ENCODE measurements around the gene NCBP3. TPM values are rescaled to one million over a fixed set of nuclear protein-coding genes. Genes with fewer than 3 reads are reported as not detected.

NCBP3 gene
- total and polyA plus RNA-seq, 9 donors, result 15.7 to 43.2 (median 37.6) TPM

- no peak for TF ChIP-seq EP300 (IDR thresholded peaks at IDR 0.05)
- no peak for TF ChIP-seq CTCF (IDR thresholded peaks at IDR 0.05)
- TF ChIP-seq POLR2A (IDR thresholded peaks at IDR 0.05), result no peak
- Histone ChIP-seq H3K4me3 (no peak overlapping the region), H3K4me1 (ENCODE audit: insufficient read depth) (no peaks in the 10 kb centered on the region), H3K36me3 (no peaks in the 10 kb centered on the region), H3K27ac (no peak overlapping the region), H3K9me3 (no peaks in the 10 kb centered on the region), H3K27me3 (no peaks in the 10 kb centered on the region)
- WGBS, 3 donors, result 93 to 95% (median 94%) methylated on average over 10 of the region's 10 CpGs
- intact Hi-C loops (cut with DNase I), result no loop called here
- no peak for DNase-seq
These were observed 27.8 kb upstream of the NCBP3 start for GRCh38 chr17:3873862-3874261.

- H3K36me3 ChIP-seq, result no peaks in the 10 kb centered on the region
- intact Hi-C loops (cut with DNase I), result no loop called here
- no peak for DNase-seq
These were observed 24.8 kb upstream of the NCBP3 start for GRCh38 chr17:3870871-3871306.

GRCh38 chr17:3867606-3868005 lies 21.6 kb upstream of the NCBP3 start:
- DNase-seq, result no peak
- H3K27ac ChIP-seq, result no peak overlapping the region
- WGBS, 3 donors, result 42 to 70% (median 47%) methylated on average over 11 of the region's 11 CpGs
- no peaks in the 10 kb centered on the region for H3K27me3 ChIP-seq
- no peaks in the 10 kb centered on the region for H3K36me3 ChIP-seq
- no peak for TF ChIP-seq CTCF (IDR thresholded peaks at IDR 0.05)
- TF ChIP-seq POLR2A (IDR thresholded peaks at IDR 0.05), result no peak
- no peak for TF ChIP-seq EP300 (IDR thresholded peaks at IDR 0.05)
- no peaks in the 10 kb centered on the region for H3K4me1 ChIP-seq (ENCODE audit: insufficient read depth)
- intact Hi-C loops (cut with DNase I), result loop anchor here in 2 of 4 donors (10.0 kb wide), 2 partner anchors 47 to 137 kb away; partner anchors contain the start of gene P2RX1 (in 1 of the 2)
- H3K4me3 ChIP-seq, result no peak overlapping the region
- no peaks in the 10 kb centered on the region for H3K9me3 ChIP-seq

More at GRCh38 chr17:3870871-3871306, 24.8 kb upstream of the NCBP3 start:
- no peaks in the 10 kb centered on the region for H3K9me3 ChIP-seq
- no peaks in the 10 kb centered on the region for H3K27me3 ChIP-seq
- H3K4me3 ChIP-seq, result no peak overlapping the region
- no peak overlapping the region for H3K27ac ChIP-seq
- 44 to 52% (median 46%) methylated on average over 11 of the region's 11 CpGs for WGBS, 3 donors
- H3K4me1 ChIP-seq (ENCODE audit: insufficient read depth), result no peaks in the 10 kb centered on the region
- TF ChIP-seq EP300 (IDR thresholded peaks at IDR 0.05), result no peak
- no peak for TF ChIP-seq CTCF (IDR thresholded peaks at IDR 0.05)
- no peak for TF ChIP-seq POLR2A (IDR thresholded peaks at IDR 0.05)

- WGBS, 3 donors, result 76 to 79% (median 77%) methylated on average over 17 of the region's 17 CpGs
- Histone ChIP-seq H3K9me3 (no peaks in the 10 kb centered on the region), H3K36me3 (no peaks in the 10 kb centered on the region), H3K4me1 (ENCODE audit: insufficient read depth) (no peaks in the 10 kb centered on the region), H3K27me3 (no peaks in the 10 kb centered on the region), H3K4me3 (no peak overlapping the region), H3K27ac (no peak overlapping the region)
- intact Hi-C loops (cut with DNase I), result loop anchor here in 2 of 4 donors (10.0 kb wide), 2 partner anchors 48 to 138 kb away; partner anchors contain the start of gene P2RX1 (in 1 of the 2)
- TF ChIP-seq EP300 (IDR thresholded peaks at IDR 0.05), result no peak
- no peak for TF ChIP-seq POLR2A (IDR thresholded peaks at IDR 0.05)
- TF ChIP-seq CTCF (IDR thresholded peaks at IDR 0.05), result no peak
- no peak for DNase-seq
These were observed 21.1 kb upstream of the NCBP3 start for GRCh38 chr17:3867106-3867505.

Measured in ovary (tissue), 9 donors.